DND-41 (cell line): ENCODE measurements around the gene DEPDC7.

Experiments used
- CTCF ChIP-seq: IDR thresholded peaks from 2 replicates; pipeline ENCODE4 v1.5.1; 2012; ENCODE audit warnings: borderline replicate concordance, low read length, moderate library complexity, mild to moderate bottlenecking; ENCODE audit not compliant: poor library complexity, severe bottlenecking; ENCODE audit errors: extremely low read depth
- EZH2 ChIP-seq: IDR thresholded peaks from 3 replicates; pipeline ENCODE4 v1.6.1; 2012; ENCODE audit warnings: borderline replicate concordance, low read depth, mild to moderate bottlenecking, moderate library complexity, low read length, inconsistent platforms; ENCODE audit not compliant: severe bottlenecking

GRCh38 chr11:33057284-33057683, 41.6 kb downstream of the DEPDC7 start:
- TF ChIP-seq CTCF: no peak
- TF ChIP-seq EZH2: no peak
